Stimulated activated CD4-positive, alpha-beta T cell treated with anti-CD3 and anti-CD28 coated beads, TNF-alpha, amount 100 ng/mL, for 48 hours (primary cell): Measurements from ENCODE around the gene SRPRB.

Experiments
- DNase-seq, 3 donors: peaks; one replicate each; pipeline ENCODE4 v3.0.0-alpha.2; 2020; ENCODE audit warnings: low read depth in 3 of 3

The SRPRB gene, protein sequence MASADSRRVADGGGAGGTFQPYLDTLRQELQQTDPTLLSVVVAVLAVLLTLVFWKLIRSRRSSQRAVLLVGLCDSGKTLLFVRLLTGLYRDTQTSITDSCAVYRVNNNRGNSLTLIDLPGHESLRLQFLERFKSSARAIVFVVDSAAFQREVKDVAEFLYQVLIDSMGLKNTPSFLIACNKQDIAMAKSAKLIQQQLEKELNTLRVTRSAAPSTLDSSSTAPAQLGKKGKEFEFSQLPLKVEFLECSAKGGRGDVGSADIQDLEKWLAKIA

GRCh38 chr3:133805702-133806475 lies at the start of gene SRPRB:
Gene SRPRB (plus strand): TSS chr3:133805815. CDS start chr3:133805849, 34 bp downstream.
- peak; percentile 90 to 96 (median 93) for DNase-seq

GRCh38 chr3:133756716-133757694 lies 48.6 kb upstream of the SRPRB start:
- DNase-seq = no peak

- no peak for DNase-seq
Observed at GRCh38 chr3:133757701-133758567, 47.7 kb upstream of the SRPRB start.

- DNase-seq = no peak
Observed at GRCh38 chr3:133758568-133758928, 47.1 kb upstream of the SRPRB start.

GRCh38 chr3:133758964-133759739 lies 46.5 kb upstream of the SRPRB start:
- no peak for DNase-seq

GRCh38 chr3:133759740-133760305 lies 45.8 kb upstream of the SRPRB start:
- DNase-seq = no peak

DNA sequence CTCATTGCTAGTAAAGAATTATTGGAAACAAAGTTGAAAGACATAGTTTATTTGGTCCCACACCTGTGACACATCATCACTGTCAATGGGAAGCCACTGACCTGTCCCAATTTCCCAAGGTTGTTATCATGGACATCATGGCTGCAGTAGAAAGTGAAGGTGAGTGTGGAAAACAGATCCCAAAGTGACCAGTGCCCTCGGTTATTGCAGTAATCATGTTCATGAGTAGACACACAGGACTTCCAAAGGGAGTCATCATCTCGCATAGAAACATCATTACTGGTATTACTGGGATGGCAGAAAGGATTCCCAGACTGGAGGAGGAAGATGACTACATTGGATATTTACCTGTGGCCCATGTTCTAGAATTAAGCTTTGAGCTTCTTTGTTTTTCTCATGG lies 44.7 kb upstream of the SRPRB start:
- no peak for DNase-seq

DNA sequence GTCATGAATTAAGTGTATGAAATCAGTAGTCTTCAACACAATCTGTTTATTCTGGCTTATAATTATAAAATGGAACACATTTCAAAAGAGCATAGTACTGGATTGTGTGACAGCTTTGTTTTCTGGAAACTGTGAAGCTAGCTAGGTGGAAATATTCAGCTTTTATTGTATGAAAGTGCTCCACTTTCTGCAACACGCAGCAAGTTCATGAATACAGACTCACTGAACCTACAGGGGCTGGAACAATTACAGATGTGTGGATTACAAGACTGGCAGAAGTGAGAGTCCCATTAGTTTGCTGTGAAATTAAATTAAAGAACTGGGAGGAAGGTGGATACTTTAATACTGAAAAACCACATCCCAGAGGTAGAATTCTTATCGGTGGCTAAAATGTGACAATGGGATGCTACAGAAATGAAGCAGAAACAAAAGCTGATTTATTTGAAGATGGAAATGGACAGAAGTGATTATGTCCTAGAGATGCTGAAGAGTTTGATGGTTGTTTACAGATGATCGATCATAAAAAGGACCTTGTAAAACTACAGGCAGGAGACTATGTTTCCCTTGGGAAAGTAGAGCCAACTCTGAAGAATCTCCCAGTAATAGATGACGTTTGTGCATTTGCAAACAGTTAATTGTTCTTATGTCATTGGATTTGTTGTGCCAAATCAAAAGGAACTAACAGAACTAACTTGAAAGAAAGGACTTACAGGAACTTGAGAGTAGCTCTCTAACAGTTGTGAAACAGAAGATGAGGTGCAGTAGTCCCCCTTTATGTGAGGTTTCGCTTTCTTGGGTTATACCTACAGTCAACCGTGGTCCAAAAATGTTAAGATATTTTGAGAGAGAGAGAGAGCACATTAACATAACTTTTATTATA lies 43.8 kb upstream of the SRPRB start:
- DNase-seq = no peak

GRCh38 chr3:133762539-133762938 lies 43.1 kb upstream of the SRPRB start:
- no peak for DNase-seq

DNA sequence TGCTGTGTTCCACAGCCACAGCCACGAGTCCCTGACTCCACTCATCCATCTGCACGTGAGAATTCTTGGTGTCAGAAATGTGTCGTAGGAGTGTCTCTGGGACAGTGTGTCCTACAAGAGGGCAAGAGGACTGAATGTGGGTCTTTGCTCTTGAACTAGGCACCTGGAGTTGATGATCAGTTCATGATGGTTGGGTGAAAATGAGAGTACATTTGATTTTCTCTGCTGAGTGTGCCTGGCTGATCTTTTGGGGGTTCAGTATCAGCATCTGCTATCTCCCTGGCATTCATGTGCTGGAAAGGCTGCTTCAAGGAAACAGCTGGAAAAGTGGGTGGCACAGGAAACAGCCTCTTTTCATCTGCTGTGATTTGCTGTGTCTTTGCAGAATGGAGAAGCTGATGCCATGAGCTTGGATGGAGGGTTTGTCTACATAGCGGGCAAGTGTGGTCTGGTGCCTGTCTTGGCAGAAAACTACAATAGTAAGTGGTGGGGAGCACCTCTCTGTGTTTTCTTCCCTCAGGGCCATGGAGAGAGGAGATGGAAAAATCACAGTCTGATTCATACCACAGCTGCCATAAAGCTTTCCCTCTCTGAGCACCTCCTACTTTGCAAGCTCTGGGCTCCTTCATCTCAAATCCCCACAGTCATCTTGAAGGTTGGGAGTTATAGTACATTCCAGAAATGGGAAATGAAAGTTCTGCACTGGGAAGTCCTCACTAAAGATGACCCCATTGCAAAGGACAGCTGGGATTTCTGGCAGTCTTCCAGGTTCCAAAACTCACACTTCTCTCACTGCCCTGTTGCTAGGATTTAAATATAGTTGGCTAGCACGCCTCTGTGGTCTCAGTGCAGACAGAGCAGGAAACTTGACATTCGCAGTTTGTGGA lies 41.6 kb upstream of the SRPRB start:
- no peak for DNase-seq

GRCh38 chr3:133765256-133765655 lies 40.4 kb upstream of the SRPRB start:
- DNase-seq = no peak

- DNase-seq = no peak
Observed at GRCh38 chr3:133767607-133768006, 38.0 kb upstream of the SRPRB start.

- no peak for DNase-seq
Observed at GRCh38 chr3:133769536-133769935, 36.1 kb upstream of the SRPRB start.

DNA sequence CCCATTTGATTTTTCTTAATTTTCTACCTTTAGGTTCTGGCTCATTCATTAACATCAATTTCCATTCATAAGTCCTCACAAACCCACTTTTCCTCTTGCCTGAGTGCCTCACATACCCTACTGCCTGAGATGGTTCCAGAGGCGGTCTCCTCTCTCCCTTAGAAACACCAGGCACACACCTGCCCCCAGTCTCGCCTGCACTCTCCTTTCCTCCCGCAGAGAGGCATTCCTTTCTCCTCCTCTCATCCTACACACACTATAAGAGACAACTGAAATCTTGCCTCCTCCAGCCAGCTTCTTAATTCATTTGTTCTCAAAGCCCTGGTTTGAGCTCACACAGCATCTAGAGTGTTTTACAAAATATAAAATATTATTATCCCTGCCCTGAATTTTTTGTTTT lies 31.9 kb upstream of the SRPRB start:
- no peak for DNase-seq

DNA sequence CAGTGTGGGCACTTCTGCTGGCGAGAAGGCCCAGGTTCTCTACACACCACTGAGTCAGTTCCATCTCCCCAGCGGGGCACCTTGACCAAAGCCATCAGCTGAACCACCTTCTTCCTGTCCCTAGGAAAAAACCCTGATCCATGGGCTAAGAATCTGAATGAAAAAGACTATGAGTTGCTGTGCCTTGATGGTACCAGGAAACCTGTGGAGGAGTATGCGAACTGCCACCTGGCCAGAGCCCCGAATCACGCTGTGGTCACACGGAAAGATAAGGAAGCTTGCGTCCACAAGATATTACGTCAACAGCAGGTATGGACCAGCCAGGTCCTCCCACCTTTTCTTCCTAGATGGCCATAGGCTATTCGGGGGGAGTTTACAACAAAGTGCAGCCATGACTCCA lies 30.3 kb upstream of the SRPRB start:
- no peak for DNase-seq

DNA sequence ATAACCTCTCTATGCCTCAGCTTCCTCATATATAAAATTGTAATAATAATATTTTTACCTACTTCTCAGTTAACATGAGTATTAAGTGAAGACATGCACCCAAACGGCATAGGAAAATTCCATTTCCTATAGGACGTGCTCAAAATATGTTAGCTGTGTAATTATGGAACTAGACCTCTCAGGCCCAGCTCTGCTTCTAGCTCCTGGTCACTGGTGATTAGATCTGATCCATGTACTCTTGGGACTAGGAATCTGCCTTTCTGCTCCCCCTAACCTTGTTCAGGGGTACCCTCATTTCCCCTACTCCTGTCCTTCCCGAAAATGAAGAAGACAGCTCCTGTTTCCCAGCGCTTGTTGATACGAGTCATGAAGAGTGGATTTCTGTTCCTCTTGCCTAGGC lies 29.8 kb upstream of the SRPRB start:
- DNase-seq = no peak

DNA sequence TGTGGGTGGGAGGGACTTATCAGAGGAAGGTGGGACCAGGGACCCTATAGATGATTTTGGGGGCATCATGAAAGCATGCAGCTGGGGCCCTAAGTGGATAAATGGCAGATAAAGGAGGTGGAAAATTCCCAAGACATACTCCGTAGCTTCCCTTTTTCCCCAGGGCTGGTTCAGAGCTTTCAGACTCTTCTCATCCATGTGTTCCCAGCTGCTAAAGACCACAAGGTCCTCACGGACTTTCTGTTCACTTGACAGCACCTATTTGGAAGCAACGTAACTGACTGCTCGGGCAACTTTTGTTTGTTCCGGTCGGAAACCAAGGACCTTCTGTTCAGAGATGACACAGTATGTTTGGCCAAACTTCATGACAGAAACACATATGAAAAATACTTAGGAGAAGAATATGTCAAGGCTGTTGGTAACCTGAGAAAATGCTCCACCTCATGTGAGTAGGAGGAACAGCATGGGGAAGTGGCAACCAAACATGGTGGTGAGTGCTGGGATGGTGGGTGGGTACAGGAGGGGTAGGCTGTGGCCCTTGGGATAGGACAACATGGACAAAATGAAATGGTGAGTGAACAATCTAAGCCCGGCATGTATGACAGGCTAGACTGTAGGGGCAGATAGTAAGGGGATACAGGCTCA lies 28.7 kb upstream of the SRPRB start:
- no peak for DNase-seq
